H54 (cell line): ENCODE results near the gene CASK.
"Not testable (repeated sequence)": the region's sequence is repeated elsewhere in the genome, so short reads cannot be mapped to it uniquely, and the experiment has no call there.

Source experiments
- DNase-seq: peaks from one replicate; pipeline ENCODE4 v3.0.0; 2011; ENCODE audit warnings: low spot score, mixed read lengths; ENCODE audit not compliant: insufficient read length
- FAIRE-seq: peaks from 3 replicates; lab custom pipeline; 2011; peaks lifted over from hg19 to GRCh38; lab: Jason Lieb, UNC
- POLR2A ChIP-seq: IDR thresholded peaks from 2 replicates; pipeline ENCODE4 v1.6.1; 2011; ENCODE audit warnings: low read depth, mild to moderate bottlenecking, low read length

Gene CASK

DNA sequence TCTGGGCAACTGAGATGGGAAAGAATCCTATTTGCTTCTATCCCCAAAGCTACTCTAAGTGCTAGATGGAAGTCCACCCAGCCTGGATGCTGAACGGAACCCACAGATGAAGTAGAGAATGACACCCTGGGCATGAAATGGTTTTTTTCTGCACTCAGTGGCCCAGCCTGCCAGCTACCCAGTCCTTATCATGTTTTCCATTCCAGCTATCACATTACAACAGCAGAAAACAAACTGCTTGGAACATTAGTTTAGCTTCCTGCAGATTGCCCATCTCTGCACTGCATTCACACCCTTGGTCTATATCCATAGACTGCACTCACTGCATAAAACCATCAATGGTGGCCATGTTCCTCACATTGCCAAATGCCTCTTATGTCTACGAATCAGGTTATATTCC is 397.1 kb downstream of the CASK start:
- no peak for TF ChIP-seq POLR2A
- DNase-seq (no peak), FAIRE-seq (no peak)

- TF ChIP-seq POLR2A = no peak
- FAIRE-seq = no peak
These were observed 400.7 kb downstream of the CASK start for GRCh38 chrX:41522671-41523070.

DNA sequence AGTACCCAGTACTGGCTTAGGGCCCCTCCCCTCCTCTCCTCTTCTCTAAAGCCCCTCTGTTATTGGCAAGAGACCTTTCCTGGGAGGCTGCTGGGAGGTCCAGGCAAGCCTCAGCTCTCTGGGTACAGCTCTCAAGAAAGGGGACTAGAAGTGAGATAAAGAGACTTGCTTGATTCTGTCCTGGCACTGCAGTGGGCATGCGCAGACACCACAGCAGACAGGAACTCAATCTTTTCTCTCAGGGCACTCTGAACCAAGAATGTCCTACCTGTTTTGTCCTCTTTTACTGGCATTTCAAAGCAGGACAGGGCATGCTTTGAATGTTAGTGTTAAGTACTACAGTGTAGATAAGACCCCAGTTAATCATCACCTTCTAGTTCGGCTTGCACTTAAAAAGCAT is 401.3 kb downstream of the CASK start:
- FAIRE-seq = no peak
- TF ChIP-seq POLR2A = no peak
- DNase-seq = no peak

More at GRCh38 chrX:41522671-41523070, 400.7 kb downstream of the CASK start:
- DNase-seq = no peak

DNA sequence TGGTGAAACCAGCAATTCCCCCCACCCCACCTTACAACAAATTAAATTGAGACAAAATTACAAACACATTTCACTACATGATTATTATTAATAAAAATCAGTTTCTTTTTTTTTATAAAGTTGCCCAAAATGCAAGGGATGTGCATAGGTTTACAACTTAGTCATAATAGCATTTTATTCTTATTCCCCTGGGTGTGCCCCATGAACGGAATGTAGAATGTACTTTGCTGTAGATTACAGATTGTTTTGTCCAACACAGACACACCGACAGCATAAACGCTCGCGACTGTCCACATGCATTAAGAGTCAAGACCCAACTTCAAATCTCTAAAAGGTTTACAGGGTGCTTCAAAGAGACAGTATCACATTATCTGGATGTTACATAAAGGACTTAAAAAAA is 403.9 kb downstream of the CASK start:
- no peak for TF ChIP-seq POLR2A
- FAIRE-seq = no peak
- DNase-seq = no peak

GRCh38 chrX:41518841-41519220 is 404.5 kb downstream of the CASK start:
- FAIRE-seq (no peak), DNase-seq (peak; percentile 7)
- no peak for TF ChIP-seq POLR2A

GRCh38 chrX:41518127-41518840 is 405.1 kb downstream of the CASK start:
- DNase-seq (no peak), FAIRE-seq (no peak)
- TF ChIP-seq POLR2A = no peak

DNA sequence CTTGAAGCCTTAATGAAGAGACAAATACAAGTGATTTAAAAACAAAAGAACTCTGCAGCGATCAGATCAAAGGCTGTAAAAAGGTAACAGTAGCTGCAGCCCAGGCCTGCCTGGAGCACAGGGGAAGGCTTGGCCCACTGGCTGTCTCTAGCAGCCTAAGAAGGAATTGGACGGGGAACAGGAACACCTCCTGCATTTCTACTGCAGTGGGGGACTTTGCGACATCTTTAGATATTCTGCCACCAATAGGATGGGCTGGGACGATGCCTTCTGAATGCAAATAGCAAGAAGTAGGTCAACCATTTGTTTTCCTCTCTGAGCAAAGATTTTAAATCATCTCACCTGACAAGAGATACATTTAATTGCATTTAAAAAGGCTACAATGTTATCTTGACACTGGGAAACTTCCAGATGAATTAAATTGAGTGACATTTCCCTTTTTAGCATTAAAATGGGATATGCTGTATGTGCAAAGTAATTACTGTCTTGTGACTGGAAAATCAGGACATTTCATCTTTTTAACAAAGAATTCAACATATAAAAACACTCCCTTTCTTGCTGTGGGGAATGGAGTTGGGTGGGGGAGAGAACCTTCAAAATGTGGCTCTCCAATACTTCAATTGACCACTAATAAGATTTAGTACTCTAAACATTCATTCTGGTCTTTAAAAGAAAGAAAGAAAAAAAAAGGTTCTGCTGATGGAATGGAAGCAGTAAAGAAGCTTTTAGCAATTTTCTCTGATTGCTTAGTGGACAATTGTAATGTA is 406.2 kb downstream of the CASK start:
- DNase-seq = no peak
- TF ChIP-seq POLR2A = no peak
- no peak for FAIRE-seq

GRCh38 chrX:41516456-41516855 is 406.9 kb downstream of the CASK start:
- TF ChIP-seq POLR2A = no peak
- FAIRE-seq = no peak
- no peak for DNase-seq

- DNase-seq (no peak), FAIRE-seq (no peak)
- no peak for TF ChIP-seq POLR2A
These were observed 408.0 kb downstream of the CASK start for GRCh38 chrX:41515376-41515775.

GRCh38 chrX:41514179-41514578 is 409.2 kb downstream of the CASK start:
- FAIRE-seq (no peak), DNase-seq (no peak)
- no peak for TF ChIP-seq POLR2A

GRCh38 chrX:41512853-41513252 is 410.5 kb downstream of the CASK start:
- FAIRE-seq, DNase-seq: not testable (repeated sequence)

DNA sequence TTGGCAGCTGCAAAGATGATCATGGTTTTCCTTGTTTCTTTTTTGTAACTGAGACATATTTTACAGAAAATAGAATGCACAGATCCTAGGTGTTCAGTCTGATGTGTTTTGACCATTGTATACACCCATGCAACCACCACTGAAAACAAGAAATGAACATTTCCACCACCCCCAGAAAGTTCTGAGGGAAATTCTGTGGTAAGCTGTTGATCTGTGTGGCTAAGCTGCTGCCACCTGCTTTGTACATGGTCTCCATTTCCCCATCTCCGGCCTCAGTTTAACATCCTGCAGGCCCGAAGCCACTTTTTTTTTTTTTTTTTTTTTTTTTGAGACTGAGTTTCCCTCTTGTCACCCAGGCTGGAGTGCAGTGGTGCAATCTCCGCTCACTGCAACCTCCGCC is 411.0 kb downstream of the CASK start:
- no peak for TF ChIP-seq POLR2A
- FAIRE-seq = no peak
- DNase-seq = no peak

DNA sequence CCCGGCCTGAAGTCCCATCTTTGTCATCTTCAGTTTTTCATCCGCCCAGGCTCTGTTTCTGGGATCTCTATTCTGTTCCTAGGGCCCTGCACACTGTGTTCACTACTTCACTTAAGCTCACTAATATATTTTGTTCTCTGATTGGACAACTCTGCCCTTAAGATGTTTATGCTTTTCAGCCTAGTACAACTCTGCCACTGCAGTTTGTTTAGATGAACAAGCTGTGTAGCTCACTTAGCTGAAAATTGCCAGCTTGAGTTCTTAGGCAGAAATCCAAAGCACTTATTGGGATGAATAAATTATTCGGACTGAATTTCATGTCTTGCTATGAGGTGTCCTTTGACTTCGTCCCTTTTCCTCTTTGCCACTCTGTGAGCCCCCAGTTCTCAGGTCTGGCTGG is 415.4 kb downstream of the CASK start:
- DNase-seq (no peak), FAIRE-seq (no peak)
- no peak for TF ChIP-seq POLR2A

- TF ChIP-seq POLR2A = no peak
- DNase-seq (no peak), FAIRE-seq (no peak)
These were observed 421.4 kb downstream of the CASK start for GRCh38 chrX:41502004-41502403.

GRCh38 chrX:41499984-41500383 is 423.4 kb downstream of the CASK start:
- TF ChIP-seq POLR2A = no peak
- FAIRE-seq (no peak), DNase-seq (no peak)
